Lower leg skin (tissue), 3 donors: ENCODE results near the gene DLG2.

Experiments
- POLR2A ChIP-seq, 2 donors: fragments of 450-650 bp; IDR thresholded peaks; one replicate each; pipeline ENCODE4 v1.6.1; 2016 to 2017; ENCODE audit warnings: antibody characterized with exemption in 2 of 2, mild to moderate bottlenecking in 1 of 2, moderate library complexity in 1 of 2
- TF ChIP-seq, protein P1 (sequence below), 3 donors: fragments of 450-650 bp; IDR thresholded peaks; one replicate each; pipeline ENCODE4 v1.5.1; 2016; ENCODE audit warnings: antibody characterized with exemption in 3 of 3, mild to moderate bottlenecking in 3 of 3, moderate library complexity in 2 of 3

DNA sequence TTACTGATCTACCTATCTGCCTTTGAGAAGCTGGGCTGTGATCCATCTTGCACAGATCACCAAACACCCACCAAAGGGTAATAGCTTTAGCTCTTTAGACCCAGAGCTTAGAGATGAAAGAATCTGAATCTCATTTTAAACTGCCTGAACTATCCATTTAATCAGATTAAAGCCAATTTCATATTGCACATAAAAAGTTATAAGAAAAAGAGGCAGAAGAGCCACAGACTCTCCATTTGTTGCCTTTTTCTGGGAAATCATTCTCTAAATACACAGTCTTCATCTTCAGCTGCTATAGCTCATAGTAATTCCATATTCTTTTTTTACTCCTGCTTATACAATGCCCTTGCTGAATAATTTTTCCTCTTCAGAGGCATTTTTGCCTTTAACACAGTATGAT lies 271.2 kb downstream of the DLG2 start:
- TF ChIP-seq, protein P1, sequence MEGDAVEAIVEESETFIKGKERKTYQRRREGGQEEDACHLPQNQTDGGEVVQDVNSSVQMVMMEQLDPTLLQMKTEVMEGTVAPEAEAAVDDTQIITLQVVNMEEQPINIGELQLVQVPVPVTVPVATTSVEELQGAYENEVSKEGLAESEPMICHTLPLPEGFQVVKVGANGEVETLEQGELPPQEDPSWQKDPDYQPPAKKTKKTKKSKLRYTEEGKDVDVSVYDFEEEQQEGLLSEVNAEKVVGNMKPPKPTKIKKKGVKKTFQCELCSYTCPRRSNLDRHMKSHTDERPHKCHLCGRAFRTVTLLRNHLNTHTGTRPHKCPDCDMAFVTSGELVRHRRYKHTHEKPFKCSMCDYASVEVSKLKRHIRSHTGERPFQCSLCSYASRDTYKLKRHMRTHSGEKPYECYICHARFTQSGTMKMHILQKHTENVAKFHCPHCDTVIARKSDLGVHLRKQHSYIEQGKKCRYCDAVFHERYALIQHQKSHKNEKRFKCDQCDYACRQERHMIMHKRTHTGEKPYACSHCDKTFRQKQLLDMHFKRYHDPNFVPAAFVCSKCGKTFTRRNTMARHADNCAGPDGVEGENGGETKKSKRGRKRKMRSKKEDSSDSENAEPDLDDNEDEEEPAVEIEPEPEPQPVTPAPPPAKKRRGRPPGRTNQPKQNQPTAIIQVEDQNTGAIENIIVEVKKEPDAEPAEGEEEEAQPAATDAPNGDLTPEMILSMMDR (IDR thresholded peaks at IDR 0.05), result no peak
- no peak for TF ChIP-seq POLR2A (IDR thresholded peaks at IDR 0.05)
